NCI-H1092 (cell line): ENCODE results near the gene HRH2.
"Not testable (repeated sequence)": the region's sequence is repeated elsewhere in the genome, so short reads cannot be mapped to it uniquely, and the experiment has no call there.

Source experiments
- DNase-seq: peaks from one replicate; lab custom pipeline; 2025; lab: John Stamatoyannopoulos, UW

The HRH2 gene

DNA sequence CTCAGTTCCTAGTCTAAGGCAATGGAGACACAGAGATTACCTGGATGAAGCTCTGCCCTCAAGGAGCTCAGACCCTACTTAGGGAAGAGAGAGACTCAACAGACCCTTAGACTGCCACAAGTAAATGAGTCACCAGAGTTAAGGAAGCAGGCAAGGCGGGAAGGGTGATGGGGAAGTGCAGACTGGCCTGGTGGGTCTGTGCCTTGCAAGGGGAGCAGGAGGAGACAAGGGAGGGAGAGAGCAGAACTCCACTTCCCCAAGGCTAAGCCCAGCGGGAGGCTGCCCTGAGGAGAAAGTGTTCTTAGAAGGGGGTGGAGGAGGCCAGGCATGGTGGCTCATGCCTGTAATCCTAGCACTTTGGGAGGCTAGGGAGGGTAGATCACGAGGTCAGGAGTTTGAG lies 83.7 kb downstream of the HRH2 start:
- no peak for DNase-seq

DNA sequence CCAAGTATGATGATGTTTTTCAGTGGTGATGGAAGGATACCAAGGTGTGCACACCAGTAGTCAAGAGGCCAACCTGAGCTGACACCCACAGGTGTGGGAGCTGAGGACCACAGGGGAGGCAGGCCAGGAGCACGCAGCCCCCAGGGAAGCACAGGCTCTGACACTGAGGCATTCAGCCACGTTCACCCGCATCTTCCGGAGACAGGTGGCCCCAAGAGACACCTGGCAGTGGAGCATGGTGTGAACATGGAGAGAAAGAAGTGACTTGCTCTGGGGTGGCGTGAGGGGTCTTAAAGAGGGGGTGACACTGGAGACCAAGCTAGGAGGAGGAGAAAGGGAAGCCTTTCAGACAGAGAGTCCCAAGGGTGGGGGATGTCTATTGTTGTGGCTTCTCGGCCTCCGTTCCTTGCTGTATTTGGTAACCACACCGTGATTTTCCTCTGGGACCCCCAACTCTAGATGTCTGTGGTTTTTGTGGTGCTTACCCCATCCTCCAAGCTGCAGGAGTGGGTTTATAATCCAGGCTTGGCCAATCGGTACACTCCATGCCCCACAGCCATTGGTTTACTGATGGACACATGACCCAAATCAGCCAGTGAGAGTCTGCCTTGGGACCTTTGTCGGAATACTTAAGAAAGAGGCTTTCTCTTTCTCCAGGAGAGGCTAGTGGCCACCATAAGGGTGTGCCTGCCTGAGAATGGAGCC lies 84.6 kb downstream of the HRH2 start:
- no peak for DNase-seq

DNA sequence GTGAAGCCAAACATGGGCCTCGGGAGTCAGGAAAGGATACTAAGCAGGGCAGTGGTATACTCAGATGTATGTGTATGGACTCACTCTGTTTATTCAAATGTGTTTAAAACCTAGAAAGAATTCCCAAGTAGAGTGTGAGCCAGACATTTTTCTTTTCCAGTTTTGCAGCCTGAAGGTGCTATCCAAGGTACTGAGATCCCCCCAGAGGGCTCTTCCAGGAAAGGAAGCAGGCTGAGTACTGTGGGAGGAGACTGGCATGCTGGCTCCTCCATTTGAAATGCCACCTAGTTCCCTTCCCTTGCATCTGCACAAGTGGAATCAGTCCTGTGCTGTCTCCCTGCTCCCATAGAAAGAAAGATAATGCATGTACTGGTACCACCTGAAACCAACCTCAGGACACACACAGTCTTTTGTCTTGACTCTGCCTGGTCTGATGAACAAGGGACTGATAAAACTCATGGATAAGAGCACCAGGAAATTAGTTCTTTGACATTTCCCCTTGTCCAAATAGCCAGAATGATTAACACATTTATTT lies 85.9 kb downstream of the HRH2 start:
- DNase-seq: no peak

DNA sequence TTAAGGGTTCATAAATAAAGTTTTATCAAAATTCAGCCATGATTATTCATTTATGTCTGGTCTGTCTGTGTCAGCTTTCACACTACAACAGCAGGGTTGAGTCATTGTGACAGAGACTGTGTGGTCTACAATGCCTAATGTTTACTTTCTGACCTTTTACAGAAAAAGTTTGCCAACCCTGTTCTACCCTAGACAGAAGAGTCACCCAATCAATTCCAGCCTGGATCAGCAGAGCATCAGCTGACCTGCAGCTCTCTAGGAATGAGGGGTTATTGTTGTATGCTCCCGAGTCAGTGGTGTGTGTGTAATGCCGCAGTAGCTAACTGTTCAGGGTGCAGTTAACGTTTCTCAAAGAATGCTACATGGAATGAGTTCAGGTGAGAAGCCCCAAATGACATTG lies 87.3 kb downstream of the HRH2 start:
- no peak for DNase-seq

DNA sequence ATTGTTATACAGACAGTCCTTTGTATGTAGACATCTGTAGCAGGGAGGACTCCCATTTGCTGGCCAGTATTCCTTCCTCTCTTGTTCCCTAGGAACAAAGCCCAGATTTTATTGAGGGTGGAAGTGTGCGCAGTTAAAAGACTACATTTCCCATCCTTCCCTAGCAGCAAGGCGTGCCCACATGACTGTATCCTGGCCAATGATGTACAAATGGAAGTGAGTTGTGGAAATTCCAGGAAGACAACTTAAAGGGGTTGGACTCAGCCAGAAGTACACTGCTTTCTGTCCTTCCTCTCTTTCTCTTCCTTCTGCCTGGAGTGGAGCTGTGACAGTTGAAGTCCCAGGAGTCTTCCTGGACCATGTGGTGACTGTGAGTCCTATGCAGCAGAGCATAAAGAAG lies 89.0 kb downstream of the HRH2 start:
- no peak for DNase-seq

DNA sequence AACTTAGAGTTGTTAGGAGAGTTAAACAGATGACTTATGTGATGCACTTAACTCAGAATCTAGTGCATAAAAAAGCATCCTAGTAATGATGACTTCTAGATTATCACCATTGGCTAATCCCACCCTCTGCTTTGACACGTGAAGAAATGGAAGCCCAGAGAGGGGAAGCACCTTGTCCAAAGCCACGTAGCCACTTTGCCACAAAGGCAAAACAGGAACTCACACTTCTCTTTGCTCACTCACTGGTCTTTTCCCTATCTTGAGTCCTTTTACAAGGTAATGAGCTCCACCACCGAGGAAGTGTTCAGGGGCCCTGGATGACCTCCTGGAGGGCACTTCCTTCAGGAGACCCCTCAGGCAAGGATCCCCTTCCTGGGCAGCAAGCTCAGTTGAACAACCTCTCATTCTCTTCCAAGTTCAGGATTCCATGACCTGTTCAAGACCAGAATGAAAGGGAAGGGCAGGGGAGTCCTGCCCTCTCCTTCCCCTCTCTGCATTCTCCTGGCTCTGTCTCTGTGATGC lies 89.7 kb downstream of the HRH2 start:
- no peak for DNase-seq

DNA sequence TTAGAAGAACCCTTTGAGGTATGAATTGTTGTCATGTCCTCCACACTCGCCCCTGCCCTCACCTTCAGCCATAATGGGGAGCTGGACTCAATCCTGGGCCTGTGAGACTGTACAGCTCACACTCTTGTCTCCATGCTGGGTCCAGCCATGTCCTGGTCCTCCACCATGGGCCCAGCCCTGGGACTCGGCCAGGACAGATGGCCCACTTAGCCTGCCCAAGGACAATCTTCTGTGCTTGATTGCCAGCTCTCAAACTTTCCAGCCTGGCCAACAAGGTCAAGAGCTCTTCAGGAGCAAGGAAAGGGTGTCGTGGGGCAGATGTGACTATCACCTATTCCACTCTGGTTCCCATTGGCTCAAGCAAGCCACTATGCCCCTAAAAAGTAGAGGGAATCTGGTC lies 90.8 kb downstream of the HRH2 start:
- no peak for DNase-seq

DNA sequence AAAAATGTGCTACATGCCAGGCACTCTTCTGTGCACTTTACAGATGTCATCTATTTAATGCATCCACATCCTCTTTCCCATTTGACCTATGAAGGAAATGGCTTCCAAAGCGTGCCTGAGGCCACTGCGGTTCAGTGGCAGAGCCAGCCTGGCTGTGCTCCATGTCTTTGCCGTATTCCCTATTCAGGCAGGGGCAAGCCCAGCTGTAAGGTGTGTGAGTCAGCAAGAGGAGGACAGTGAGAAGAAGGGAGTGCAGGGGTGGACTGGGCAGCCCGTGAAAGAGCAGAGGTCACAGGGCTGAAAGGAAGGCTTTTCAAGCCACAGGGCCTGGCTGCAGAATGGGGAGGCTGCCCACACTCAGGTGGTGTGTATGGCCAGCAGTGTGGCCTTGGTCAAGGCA lies 91.7 kb downstream of the HRH2 start:
- no peak for DNase-seq

DNA sequence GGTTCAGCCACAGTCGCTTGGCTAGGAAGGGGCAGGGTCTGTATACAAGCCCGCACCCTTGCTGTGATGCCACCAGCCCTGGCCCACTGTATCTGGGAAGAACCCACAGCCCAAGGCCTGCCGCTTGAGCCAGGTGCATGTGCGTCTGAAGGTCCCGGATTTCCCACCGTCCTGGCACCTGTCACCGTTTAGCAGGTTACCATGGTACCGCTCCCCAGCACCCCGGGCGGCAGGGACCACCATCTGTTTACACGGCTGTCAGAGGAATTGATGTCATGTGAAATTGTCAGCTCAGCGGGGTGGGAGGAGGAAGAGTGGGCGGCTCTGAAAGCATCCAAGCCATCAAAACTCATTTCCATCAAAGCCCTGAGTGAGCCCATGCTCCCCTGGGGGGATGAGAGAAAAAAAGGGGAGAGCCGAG lies 92.7 kb downstream of the HRH2 start:
- no peak for DNase-seq

DNA sequence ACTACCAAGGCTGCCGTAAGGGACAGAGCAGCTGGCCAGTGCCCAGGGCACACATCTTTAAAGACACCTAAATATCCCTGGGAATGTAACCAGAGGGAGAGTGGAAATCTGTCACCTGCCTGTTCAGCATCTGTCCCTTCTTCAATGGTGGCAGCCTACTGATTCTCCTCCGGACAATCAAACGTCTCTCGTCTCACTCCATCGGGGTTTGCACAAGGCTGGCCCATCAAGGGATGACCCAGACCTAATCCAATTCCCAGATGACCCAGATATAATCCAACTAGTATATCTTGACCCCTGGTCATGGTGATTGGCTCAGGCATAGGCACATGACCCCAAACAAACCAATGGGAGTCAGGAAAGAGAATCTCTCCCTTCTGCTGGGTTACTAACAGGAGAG lies 93.5 kb downstream of the HRH2 start:
- DNase-seq: no peak

DNA sequence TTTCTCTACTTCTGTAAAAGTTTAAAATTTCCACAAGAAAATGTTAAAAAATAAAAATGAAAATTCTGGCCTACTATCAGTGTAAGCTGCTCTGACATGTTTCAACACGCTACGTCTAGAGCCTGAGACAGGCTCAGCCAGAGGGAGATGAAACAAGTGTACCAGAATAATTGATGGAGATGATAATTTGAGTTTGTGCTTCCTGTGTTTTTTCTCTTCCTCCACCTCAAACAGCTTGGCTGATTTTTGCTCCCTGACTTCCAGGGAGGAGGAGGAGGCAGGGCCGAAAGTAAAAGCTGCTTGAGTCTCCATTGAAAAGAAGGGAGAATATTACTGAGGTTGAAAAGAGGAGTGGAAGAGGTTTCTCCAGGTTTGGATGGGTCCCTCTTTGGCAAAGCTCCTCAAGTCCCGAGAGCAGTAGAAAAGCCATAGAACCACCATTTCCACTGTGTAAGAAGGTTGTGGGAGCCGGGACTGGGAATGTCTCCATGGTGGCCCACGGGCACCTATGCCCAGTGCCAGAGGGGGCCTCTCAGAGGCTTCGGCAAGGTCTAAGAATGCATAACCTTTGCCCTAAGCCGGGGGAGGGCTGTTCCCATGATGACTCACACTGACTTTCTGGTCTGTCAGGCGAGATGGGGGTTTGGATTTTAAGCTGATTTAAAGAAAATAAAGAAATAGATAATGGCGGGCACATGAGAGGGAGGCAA lies 95.1 kb downstream of the HRH2 start:
- no peak for DNase-seq

DNA sequence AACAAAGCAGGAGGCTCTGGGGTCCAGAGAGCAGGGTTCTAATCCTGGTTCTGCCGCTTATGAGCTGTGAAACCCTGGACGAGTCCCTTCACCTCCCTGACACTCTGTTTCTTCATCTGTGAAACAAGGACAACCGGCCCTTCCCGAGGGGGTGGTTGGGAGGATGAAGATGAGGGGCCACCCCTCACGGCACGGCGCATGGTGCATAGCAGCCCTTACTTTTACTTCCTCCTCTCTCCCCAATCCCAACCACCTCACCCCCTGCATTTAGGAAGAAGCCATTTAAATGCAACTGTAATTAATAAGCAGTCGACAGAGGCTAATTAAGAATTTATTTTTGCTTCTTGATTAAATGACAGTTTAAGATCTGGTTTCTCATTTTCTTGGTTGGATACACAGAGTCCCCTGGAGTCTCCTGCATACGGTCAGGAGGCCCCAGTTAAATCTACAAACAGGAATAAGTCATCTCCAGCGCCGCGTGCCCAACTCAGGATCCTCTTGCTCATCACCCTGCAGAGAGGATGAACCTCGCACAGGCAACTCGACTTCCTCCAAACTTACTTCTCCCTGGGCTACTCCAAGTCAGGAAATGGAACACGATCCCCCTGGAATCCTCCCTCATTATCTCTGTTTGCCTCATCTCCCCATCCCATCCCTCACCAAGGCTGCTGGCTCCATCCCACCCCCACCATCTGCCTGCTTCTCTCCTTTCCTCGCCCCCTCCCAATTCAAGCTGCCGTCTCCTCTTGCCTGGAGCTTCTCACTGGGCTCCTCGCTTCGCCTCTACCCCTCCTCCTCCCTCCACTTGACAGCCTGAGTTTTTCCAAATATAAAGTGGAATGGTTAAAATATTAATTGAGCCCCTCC lies 95.9 kb downstream of the HRH2 start:
- DNase-seq: no peak

DNA sequence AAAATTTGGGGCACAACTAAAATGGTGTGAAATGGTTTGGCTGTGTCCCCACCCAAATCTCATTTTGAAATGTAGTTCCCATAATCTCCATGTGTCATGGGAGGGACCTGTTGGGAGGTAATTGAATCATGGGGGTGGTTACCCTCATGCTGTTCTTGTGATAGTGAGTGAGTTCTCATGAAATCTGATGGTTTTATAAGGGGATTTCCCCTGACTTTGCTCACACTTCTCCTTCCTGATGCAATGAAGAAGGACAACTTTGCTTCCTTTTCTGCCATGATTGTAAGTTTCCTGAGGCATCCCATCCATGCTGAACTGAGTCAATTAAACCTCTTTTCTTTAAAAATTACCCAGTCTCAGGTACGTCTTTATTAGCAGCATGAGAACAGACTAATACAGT lies 102.1 kb downstream of the HRH2 start:
- not testable (repeated sequence) for DNase-seq
